Fibroblast of pulmonary artery (primary cell): Measurements from ENCODE around the gene MYO1A.

Experiments used
- DNase-seq: peaks from one replicate; pipeline ENCODE4 v3.0.0-alpha.2; 2010; ENCODE audit warnings: low read depth
- H3K4me3 ChIP-seq: replicated peaks from 2 replicates; pipeline ENCODE4 v1.5.1; 2011; ENCODE audit warnings: low read depth, mild to moderate bottlenecking, control low read depth, low read length, moderate library complexity
- TF ChIP-seq, protein P1 (sequence below): IDR thresholded peaks from 2 replicates; pipeline ENCODE4 v1.5.1; 2011; ENCODE audit warnings: mild to moderate bottlenecking, control low read depth, low read length, inconsistent platforms; ENCODE audit errors: missing control alignments

The MYO1A gene

DNA sequence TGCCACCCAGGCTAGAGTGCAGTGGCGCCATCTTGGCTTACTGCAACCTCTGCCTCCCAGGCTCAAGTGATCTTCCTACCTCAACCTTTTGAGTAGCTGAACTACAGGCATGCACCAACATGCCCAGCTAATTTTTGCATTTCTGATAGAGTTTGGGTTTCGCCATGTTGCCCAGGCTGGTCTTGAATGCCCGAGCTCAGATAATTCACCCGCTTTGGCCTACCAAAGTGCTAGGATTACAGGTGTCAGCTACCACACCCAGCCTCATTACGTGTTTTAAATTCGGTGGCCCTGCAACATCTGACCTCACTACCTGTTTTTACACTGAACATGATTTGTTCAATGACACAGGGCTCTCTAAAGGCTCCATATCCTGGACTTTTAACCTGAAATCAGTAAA is 69.7 kb downstream of the MYO1A start:
- TF ChIP-seq, protein P1, sequence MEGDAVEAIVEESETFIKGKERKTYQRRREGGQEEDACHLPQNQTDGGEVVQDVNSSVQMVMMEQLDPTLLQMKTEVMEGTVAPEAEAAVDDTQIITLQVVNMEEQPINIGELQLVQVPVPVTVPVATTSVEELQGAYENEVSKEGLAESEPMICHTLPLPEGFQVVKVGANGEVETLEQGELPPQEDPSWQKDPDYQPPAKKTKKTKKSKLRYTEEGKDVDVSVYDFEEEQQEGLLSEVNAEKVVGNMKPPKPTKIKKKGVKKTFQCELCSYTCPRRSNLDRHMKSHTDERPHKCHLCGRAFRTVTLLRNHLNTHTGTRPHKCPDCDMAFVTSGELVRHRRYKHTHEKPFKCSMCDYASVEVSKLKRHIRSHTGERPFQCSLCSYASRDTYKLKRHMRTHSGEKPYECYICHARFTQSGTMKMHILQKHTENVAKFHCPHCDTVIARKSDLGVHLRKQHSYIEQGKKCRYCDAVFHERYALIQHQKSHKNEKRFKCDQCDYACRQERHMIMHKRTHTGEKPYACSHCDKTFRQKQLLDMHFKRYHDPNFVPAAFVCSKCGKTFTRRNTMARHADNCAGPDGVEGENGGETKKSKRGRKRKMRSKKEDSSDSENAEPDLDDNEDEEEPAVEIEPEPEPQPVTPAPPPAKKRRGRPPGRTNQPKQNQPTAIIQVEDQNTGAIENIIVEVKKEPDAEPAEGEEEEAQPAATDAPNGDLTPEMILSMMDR: no peak
- no peak for DNase-seq
- no peak overlapping the region for H3K4me3 ChIP-seq

DNA sequence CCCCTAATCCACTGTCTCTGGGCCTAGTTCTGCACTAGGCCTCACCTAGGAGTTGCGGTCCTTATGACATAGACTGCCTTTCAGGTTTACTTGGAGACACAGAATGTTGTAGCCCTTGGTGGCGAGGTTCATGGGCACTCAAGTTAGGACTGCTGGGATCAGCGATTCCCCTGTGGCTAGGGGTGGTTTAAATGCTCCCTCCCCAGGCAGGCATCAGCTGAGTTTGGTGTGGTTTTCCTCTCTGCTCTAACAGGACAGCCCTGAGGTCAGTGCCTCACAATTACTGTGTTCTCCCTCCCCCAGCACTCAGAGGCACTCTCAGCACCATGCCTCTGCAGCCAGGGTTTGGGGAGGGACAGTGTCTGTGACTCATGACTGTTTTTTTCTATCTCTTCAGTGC is 70.3 kb downstream of the MYO1A start:
- H3K4me3 ChIP-seq: no peak overlapping the region
- no peak for DNase-seq
- TF ChIP-seq, protein P1: no peak
